Measurements from ENCODE around the gene CTNNA3.
"Not testable (repeated sequence)": the region's sequence is repeated elsewhere in the genome, so short reads cannot be mapped to it uniquely, and the experiment has no call there.

The CTNNA3 gene

GRCh38 chr10:67533376-67533775 is 162.6 kb downstream of the CTNNA3 start:
- TF ChIP-seq CTCF (IDR thresholded peaks at IDR 0.05; ENCODE audit: extremely low read depth, insufficient read depth, missing control alignments): no peak
- in situ Hi-C loops (cut with MboI; ENCODE audit: low pct_unique_long_range_greater_than_20kb, low sequenced_read_pairs, unreplicated experiment): no loop called here
- no peak for DNase-seq (ENCODE audit: low spot score)

GRCh38 chr10:67530990-67531389 is 165.0 kb downstream of the CTNNA3 start:
- in situ Hi-C loops (cut with MboI; ENCODE audit: low pct_unique_long_range_greater_than_20kb, low sequenced_read_pairs, unreplicated experiment); DNase-seq (ENCODE audit: low spot score): not testable (repeated sequence)

GRCh38 chr10:67527351-67527750 is 168.6 kb downstream of the CTNNA3 start:
- TF ChIP-seq CTCF (IDR thresholded peaks at IDR 0.05; ENCODE audit: extremely low read depth, insufficient read depth, missing control alignments): no peak
- DNase-seq (ENCODE audit: low spot score): no peak
- in situ Hi-C loops (cut with MboI; ENCODE audit: low pct_unique_long_range_greater_than_20kb, low sequenced_read_pairs, unreplicated experiment): no loop called here

- in situ Hi-C loops (cut with MboI; ENCODE audit: low pct_unique_long_range_greater_than_20kb, low sequenced_read_pairs, unreplicated experiment): no loop called here
- TF ChIP-seq CTCF (IDR thresholded peaks at IDR 0.05; ENCODE audit: extremely low read depth, insufficient read depth, missing control alignments): no peak
- DNase-seq (ENCODE audit: low spot score): no peak
Observed at GRCh38 chr10:67521546-67521945, 174.4 kb downstream of the CTNNA3 start.

- peak; percentile 86 for TF ChIP-seq CTCF (IDR thresholded peaks at IDR 0.05; ENCODE audit: extremely low read depth, insufficient read depth, missing control alignments)
- in situ Hi-C loops (cut with MboI; ENCODE audit: low pct_unique_long_range_greater_than_20kb, low sequenced_read_pairs, unreplicated experiment): no loop called here
- DNase-seq (ENCODE audit: low spot score): peak; percentile 49
Observed at GRCh38 chr10:67520924-67521520, 175.0 kb downstream of the CTNNA3 start.

- DNase-seq (ENCODE audit: low spot score): no peak
- TF ChIP-seq CTCF (IDR thresholded peaks at IDR 0.05; ENCODE audit: extremely low read depth, insufficient read depth, missing control alignments): no peak
- in situ Hi-C loops (cut with MboI; ENCODE audit: low pct_unique_long_range_greater_than_20kb, low sequenced_read_pairs, unreplicated experiment): no loop called here
Observed at GRCh38 chr10:67519434-67519833, 176.6 kb downstream of the CTNNA3 start.

- in situ Hi-C loops (cut with MboI; ENCODE audit: low pct_unique_long_range_greater_than_20kb, low sequenced_read_pairs, unreplicated experiment): no loop called here
- no peak for TF ChIP-seq CTCF (IDR thresholded peaks at IDR 0.05; ENCODE audit: extremely low read depth, insufficient read depth, missing control alignments)
- no peak for DNase-seq (ENCODE audit: low spot score)
Observed at GRCh38 chr10:67518756-67519155, 177.2 kb downstream of the CTNNA3 start.
